ENCODE data around the gene ASPSCR1. TPM values are rescaled to one million over a fixed set of nuclear protein-coding genes. Genes with fewer than 3 reads are reported as not detected.

ASPSCR1 gene
- total RNA-seq, 1 donor from 2014 or later = 13.1 TPM

DNA sequence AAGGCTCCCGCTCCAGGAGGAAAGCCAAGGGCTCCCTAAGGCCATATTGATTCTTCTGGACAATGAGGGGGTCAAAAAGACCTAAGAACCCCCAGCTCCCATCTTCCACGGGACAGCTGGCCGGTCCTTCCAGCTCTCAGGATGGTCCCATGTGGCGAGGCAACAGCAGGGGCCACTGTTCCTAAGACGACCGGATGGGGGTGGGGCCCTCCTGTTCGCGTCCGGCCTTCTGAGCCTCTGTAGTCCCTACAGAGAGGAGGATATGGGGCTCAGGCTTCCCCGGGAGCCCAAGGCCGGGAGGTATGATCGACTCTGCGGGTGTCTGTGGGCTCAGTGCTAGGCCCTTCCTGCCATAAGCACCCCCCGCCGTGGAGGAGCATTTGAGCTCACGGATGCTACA lies 66.1 kb downstream of the ASPSCR1 start:
- no peaks in the 10 kb centered on the region for H3K9me3 ChIP-seq (ENCODE audit: low read depth)
- H3K9ac ChIP-seq = no peak overlapping the region
- H3F3A ChIP-seq (ENCODE audit: low read depth) = peaks cover 3% of the 10 kb centered on the region
- no peak for DNase-seq (ENCODE audit: low spot score)
- peaks cover 6% of the 10 kb centered on the region for H3K27me3 Mint-ChIP-seq (ENCODE audit: insufficient read depth, low read depth)
- H4K20me1 ChIP-seq (ENCODE audit: low read depth) = no peaks in the 10 kb centered on the region
- peaks cover 6% of the 10 kb centered on the region for H3K36me3 Mint-ChIP-seq
- H3K79me2 ChIP-seq (ENCODE audit: low read depth) = no peaks in the 10 kb centered on the region
- peaks cover 9% of the 10 kb centered on the region for H3K9me3 Mint-ChIP-seq
- no peak overlapping the region for H3K4me3 Mint-ChIP-seq
- TF ChIP-seq EZH2phosphoT487 (IDR thresholded peaks at IDR 0.05) (no peak), EZH2 (IDR thresholded peaks at IDR 0.05) (no peak), CTCF (IDR thresholded peaks at IDR 0.05) (no peak)
- H3K27me3 ChIP-seq = no peaks in the 10 kb centered on the region
- peak overlapping the region; percentile 89 for H2AFZ ChIP-seq (replicated peaks)
- H3K27ac ChIP-seq = no peak overlapping the region
- no peak overlapping the region for H3K27ac Mint-ChIP-seq
- peaks cover 24% of the 10 kb centered on the region for H3K4me1 Mint-ChIP-seq
- no peaks in the 10 kb centered on the region for H3K4me1 ChIP-seq
- no peaks in the 10 kb centered on the region for H3K36me3 ChIP-seq
- no peak overlapping the region for H3K4me2 ChIP-seq
- H3K4me3 ChIP-seq = no peak overlapping the region

DNA sequence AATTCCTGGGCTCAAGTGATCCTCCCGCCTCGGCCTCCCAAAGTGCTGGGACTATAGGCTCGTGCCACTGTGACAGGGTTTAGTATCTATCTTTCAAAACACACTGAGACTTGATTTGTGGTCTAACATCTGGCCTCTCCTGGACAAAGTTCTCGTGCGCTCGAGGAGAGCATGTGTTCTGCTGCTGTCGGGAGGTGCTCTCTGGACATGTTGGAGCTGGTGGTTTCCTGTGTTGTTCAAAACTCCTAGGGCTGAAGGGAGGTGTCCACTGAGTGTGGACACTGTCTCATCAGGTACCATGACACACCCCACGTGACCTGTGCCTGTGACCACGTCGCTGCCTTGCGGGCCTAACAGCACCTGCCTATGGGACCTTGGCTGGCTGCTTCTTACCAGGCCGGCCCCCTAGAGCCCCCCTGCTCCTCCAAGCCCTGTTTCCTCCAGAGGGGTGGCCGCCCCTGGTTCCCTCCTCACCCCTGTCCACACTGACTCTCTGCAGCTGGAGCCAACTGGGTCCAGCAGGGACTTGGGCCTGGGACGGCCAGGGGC lies 68.6 kb downstream of the ASPSCR1 start:
- no peaks in the 10 kb centered on the region for H3K79me2 ChIP-seq (ENCODE audit: low read depth)
- no peak overlapping the region for H3K27ac ChIP-seq
- Mint-ChIP-seq H3K4me3 (no peak overlapping the region), H3K27ac (peak overlapping the region; percentile 57), H3K4me1 (peaks cover 17% of the 10 kb centered on the region), H3K27me3 (ENCODE audit: insufficient read depth, low read depth) (peaks cover 4% of the 10 kb centered on the region), H3K9me3 (peaks cover 6% of the 10 kb centered on the region), H3K36me3 (peaks cover 6% of the 10 kb centered on the region)
- no peak for DNase-seq (ENCODE audit: low spot score)
- no peak overlapping the region for H3K4me2 ChIP-seq
- no peaks in the 10 kb centered on the region for H3K27me3 ChIP-seq
- TF ChIP-seq CTCF (IDR thresholded peaks at IDR 0.05) = no peak
- TF ChIP-seq EZH2phosphoT487 (IDR thresholded peaks at IDR 0.05) = no peak
- TF ChIP-seq EZH2 (IDR thresholded peaks at IDR 0.05) = no peak
- H2AFZ ChIP-seq (replicated peaks) = no peak overlapping the region
- no peaks in the 10 kb centered on the region for H4K20me1 ChIP-seq (ENCODE audit: low read depth)
- no peaks in the 10 kb centered on the region for H3K9me3 ChIP-seq (ENCODE audit: low read depth)
- H3K4me3 ChIP-seq = no peak overlapping the region
- peaks cover 3% of the 10 kb centered on the region for H3F3A ChIP-seq (ENCODE audit: low read depth)
- H3K4me1 ChIP-seq = no peaks in the 10 kb centered on the region
- H3K9ac ChIP-seq = no peak overlapping the region
- no peaks in the 10 kb centered on the region for H3K36me3 ChIP-seq

DNA sequence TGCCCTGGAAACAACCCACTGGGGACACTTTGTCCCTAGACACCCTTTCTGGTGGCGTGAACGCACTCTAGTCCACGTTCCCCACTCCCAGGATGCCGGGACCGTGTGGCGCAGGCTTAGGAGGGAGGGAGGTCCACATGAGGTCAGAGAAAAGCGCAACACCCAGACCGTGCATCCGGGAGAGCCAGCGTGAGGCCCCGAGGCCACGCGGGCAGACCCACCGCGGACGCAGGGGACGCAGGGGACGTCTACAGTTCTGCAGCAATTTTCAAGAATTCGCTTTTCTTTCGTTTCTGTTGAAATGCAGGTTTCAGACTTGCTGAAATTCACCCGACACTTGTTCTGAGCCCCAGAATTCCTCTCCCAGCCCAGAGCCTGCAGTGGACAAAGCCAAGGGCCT lies 69.5 kb downstream of the ASPSCR1 start:
- no peak overlapping the region for H2AFZ ChIP-seq (replicated peaks)
- H3K36me3 ChIP-seq = no peaks in the 10 kb centered on the region
- no peak for DNase-seq (ENCODE audit: low spot score)
- peaks cover 6% of the 10 kb centered on the region for H3K36me3 Mint-ChIP-seq
- TF ChIP-seq CTCF (IDR thresholded peaks at IDR 0.05) (no peak), EZH2 (IDR thresholded peaks at IDR 0.05) (no peak), EZH2phosphoT487 (IDR thresholded peaks at IDR 0.05) (no peak)
- no peaks in the 10 kb centered on the region for H3K9me3 ChIP-seq (ENCODE audit: low read depth)
- H3F3A ChIP-seq (ENCODE audit: low read depth) = peaks cover 3% of the 10 kb centered on the region
- H3K4me3 Mint-ChIP-seq = no peak overlapping the region
- H3K4me2 ChIP-seq = no peak overlapping the region
- no peaks in the 10 kb centered on the region for H4K20me1 ChIP-seq (ENCODE audit: low read depth)
- no peaks in the 10 kb centered on the region for H3K4me1 ChIP-seq
- H3K9ac ChIP-seq = no peak overlapping the region
- no peak overlapping the region for H3K4me3 ChIP-seq
- H3K79me2 ChIP-seq (ENCODE audit: low read depth) = no peaks in the 10 kb centered on the region
- H3K27ac ChIP-seq = no peak overlapping the region
- no peaks in the 10 kb centered on the region for H3K9me3 Mint-ChIP-seq
- peaks cover 10% of the 10 kb centered on the region for H3K4me1 Mint-ChIP-seq
- H3K27me3 Mint-ChIP-seq (ENCODE audit: insufficient read depth, low read depth) = peaks cover 2% of the 10 kb centered on the region
- H3K27me3 ChIP-seq = no peaks in the 10 kb centered on the region
- no peak overlapping the region for H3K27ac Mint-ChIP-seq
